Cerebellar nuclear complex (tissue), 1 donor: Measurements from ENCODE around the gene SRP54.
A peak's percentile ranks its signal among the peaks of the same experiment; 100 is the strongest.
"Not testable (repeated sequence)": the region's sequence is repeated elsewhere in the genome, so short reads cannot be mapped to it uniquely, and the experiment has no call there.

Experiments
- DNase-seq, 2 experiments: peaks; one replicate each; lab custom pipeline; 2025; lab: John Stamatoyannopoulos, UW

SRP54 gene

DNA sequence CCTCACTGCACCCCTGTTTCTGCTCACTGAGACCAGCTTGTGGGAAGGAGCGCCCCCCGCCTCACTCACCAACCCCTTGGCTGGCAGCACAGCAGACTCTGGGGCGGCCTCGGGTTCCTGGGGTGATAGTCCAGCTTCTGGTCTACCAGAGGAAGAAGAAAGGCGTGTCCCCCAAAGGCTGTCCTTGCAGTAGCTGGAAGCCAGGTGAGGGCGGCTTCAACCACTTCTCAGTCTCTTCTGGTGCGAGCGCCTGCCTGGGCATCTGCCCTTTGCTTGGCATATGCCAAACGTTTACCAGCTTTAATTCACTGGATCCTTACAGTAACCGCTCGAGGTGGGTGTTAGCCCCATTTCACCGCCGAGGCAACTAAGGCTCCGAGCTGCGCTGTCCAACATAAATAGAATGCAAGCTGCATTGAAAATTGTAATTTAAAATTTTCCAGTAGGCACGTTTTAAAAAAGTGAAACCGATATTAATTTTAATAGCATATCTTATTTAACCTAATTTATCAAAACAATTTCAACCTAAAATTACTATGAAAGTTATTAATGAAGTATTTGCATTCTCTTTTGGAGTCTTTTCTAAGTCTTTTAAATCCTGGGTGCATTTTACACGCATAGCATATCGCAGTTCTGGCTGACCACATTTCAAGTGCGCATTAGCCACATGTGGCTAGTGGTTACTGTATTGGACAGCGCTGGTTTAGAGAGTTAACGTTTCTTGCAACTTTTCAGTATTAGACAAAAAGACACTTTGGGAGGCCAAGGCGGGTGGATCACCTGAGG is 64.2 kb downstream of the SRP54 start:
- peak in 1 of 2 experiments; percentile 10 for DNase-seq

DNA sequence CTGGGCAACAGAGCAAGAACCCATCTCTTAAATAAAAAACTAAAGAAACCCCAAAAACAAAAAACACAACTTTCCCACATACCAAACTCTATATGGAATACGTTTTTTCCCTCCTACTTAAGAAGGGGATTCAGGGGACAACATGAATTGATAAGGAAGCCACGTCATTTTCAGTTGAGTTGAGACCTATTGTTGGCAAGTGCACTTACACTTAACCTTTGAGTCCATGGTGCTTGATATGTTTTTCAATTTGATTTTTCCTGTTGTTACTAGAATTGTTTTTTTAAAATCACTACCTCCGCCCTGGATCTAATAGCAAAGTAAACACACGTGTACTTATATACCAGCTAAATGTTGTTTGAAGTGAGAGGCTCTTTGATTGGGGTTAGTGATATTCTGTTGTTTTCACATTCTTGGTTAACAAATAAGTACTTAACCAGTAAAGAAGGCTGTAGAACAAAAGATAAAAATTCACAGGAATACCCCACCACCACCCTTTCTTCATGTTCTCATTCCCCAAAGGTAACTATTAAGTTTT is 65.3 kb downstream of the SRP54 start:
- DNase-seq = no peak

GRCh38 chr14:35050652-35051051 is 67.9 kb downstream of the SRP54 start:
- no peak for DNase-seq

GRCh38 chr14:35051796-35052195 is 69.0 kb downstream of the SRP54 start:
- DNase-seq = no peak

GRCh38 chr14:35052637-35053036 is 69.8 kb downstream of the SRP54 start:
- DNase-seq = no peak

- DNase-seq = not testable (repeated sequence)
Observed at GRCh38 chr14:35061113-35061791, 78.5 kb downstream of the SRP54 start.

GRCh38 chr14:35065731-35066130 is 82.9 kb downstream of the SRP54 start:
- not testable (repeated sequence) for DNase-seq

DNA sequence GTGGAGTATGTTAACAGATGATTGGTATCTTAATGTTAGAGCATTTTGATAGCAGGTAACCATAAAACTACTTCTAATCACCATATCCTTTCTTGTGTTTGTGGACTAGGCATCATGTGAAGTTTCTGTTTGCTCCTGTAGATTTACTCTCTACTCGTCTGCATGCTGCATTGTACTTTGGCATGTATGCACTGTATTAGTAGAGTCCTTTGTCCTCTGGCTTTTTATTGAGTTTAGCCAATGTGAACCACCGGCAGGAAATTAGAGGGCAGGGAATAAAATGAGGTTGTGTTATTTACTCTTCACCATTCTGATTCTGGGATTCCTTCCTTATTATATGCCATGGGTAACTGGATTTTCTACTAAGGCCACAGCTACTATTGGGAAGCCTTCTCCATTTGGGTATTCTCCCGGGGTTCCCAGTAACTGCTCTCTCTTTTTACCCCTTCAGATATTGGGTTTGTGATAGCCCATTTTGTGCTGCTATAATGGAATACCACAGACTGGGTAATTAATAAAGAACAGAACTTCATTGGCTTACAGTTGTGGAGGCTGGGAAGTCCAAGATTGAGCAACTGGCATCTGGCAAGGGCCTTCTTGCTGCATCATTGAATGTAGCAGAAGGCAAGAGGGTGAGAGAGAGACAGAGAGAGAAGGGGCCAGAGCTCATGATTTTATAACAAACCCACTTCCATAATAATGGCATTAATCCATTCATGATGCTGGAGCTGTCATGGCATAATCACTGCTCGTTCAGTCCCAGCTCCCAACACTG is 85.6 kb downstream of the SRP54 start:
- DNase-seq = no peak

GRCh38 chr14:35072226-35072625 is 89.4 kb downstream of the SRP54 start:
- no peak for DNase-seq

DNA sequence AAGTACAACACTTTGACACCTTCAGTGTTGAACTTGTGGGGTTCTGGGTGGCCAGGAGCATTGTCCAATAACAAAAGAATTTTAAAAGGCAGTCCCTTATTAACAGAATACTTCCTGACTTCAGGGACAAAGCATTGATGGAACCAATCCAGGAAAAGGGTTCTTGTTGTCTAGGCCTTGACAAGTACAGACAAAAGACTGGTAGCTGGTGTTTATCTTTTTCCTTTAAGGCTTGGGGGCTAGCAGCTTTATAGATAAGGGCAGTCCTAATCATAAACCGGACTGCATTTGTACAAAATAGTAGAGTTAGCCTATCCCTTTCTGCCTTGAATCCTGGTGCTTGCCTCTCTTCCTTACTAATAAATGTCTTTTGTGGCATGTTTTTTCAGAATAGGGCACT is 90.7 kb downstream of the SRP54 start:
- no peak for DNase-seq

GRCh38 chr14:35078082-35078481 is 95.3 kb downstream of the SRP54 start:
- DNase-seq = no peak
